HCT116 (cell line): ENCODE results near the gene RPL7A. TPM values are rescaled to one million over a fixed set of nuclear protein-coding genes. Genes with fewer than 3 reads are reported as not detected.

Experiments
- ATAC-seq: fragments of 200-7000 bp; cut with Tn5 transposase; 2 replicates; pipeline ENCODE4 v1.9.1; 2020; ENCODE audit warnings: mild to moderate bottlenecking, moderate library complexity
- BruUV-seq: library from RNA; stranded (reverse); fragments of 400-500 nt; replicated peaks from 2 replicates; lab custom pipeline; 2021; lab: Mats Ljungman, UMichigan
- CTCF ChIA-PET: fragments of 300-600 bp; sonication (Branson Sonifier 250); formaldehyde crosslinking; loops from one replicate; lab custom pipeline; 2021; ENCODE audit warnings: antibody characterized with exemption; lab: Charles Lee
- POLR2A ChIA-PET: fragments of 300-600, 350-600 bp; sonication (Branson Sonifier 250); formaldehyde crosslinking; loops from one replicate; lab custom pipeline; 2021; ENCODE audit warnings: antibody characterized with exemption; lab: Charles Lee
- RAD21 ChIA-PET, 2 experiments: fragments of 300-600 bp; sonication (Branson Sonifier 250); formaldehyde crosslinking; loops; one replicate each; lab custom pipeline; 2023; ENCODE audit warnings: low total read pairs in 2 of 2; ENCODE audit not compliant: uncharacterized antibody in 2 of 2, unreplicated experiment in 2 of 2, low non-redundant PET in 1 of 2; lab: Charles Lee
- DNase-seq: peaks from one replicate; pipeline ENCODE4 v3.0.0-alpha.2; 2010; ENCODE audit warnings: low read depth, low spot score
- H2AFZ ChIP-seq: fragments of 200-600 bp; shearing (Covaris generic), sonication (generic); 2 replicates; pipeline ENCODE4 v1.6.1; 2017; ENCODE audit warnings: low read depth, mixed run types, mixed read lengths, antibody characterized with exemption, low read length; ENCODE audit not compliant: poor library complexity, severe bottlenecking
- H3K27ac ChIP-seq: 2 replicates; pipeline ENCODE4 v1.5.1; 2012; ENCODE audit warnings: low read depth, low read length
- H3K27me3 ChIP-seq: fragments of 200-600 bp; sonication (generic); 2 replicates; pipeline ENCODE4 v1.6.1; 2016; ENCODE audit warnings: mixed run types, low read length, mixed read lengths; ENCODE audit not compliant: insufficient read depth
- H3K36me3 ChIP-seq, 2 experiments: fragments of 200-500 bp in 1 of 2; fragments of 200-600 bp in 1 of 2; sonication (Bioruptor generic) in 1 of 2; sonication (generic) in 1 of 2; 2 replicates each; pipeline versions ENCODE4 v1.5.1 to v1.6.1; 2014 to 2016; ENCODE audit warnings: low read length in 2 of 2, inconsistent platforms in 1 of 2, mixed read lengths in 1 of 2, mixed run types in 1 of 2; ENCODE audit not compliant: insufficient read depth in 2 of 2, control insufficient read depth in 1 of 2
- H3K4me1 ChIP-seq, 2 experiments: fragments of 200-600 bp in 1 of 2; sonication (generic) in 1 of 2; 2 replicates each; pipeline versions ENCODE4 v1.5.1 to v1.6.1; 2012 to 2017; ENCODE audit warnings: low read length in 2 of 2, inconsistent platforms in 1 of 2, mild to moderate bottlenecking in 1 of 2, mixed read lengths in 1 of 2, mixed run types in 1 of 2, moderate library complexity in 1 of 2; ENCODE audit not compliant: insufficient read depth in 2 of 2, control insufficient read depth in 1 of 2
- H3K4me2 ChIP-seq: fragments of 200-600 bp; sonication (generic); 2 replicates; pipeline ENCODE4 v1.6.1; 2017; ENCODE audit warnings: mixed run types, low read length, mixed read lengths
- H3K4me3 ChIP-seq, 2 experiments: fragments of 200-600 bp in 1 of 2; sonication (generic) in 1 of 2; replicated peaks in 1 of 2; 2 replicates each; pipeline ENCODE4 v1.5.1; 2011 to 2016; ENCODE audit warnings: low read length in 2 of 2, control low read depth in 1 of 2, low read depth in 1 of 2, mild to moderate bottlenecking in 1 of 2, mixed read lengths in 1 of 2, mixed run types in 1 of 2
- H3K79me2 ChIP-seq: fragments of 200-600 bp; sonication (generic); 2 replicates; pipeline ENCODE4 v1.6.1; 2017; ENCODE audit warnings: mild to moderate bottlenecking, mixed run types, low read length, moderate library complexity, mixed read lengths; ENCODE audit not compliant: insufficient read depth
- H3K9ac ChIP-seq: fragments of 200-600 bp; sonication (generic); 2 replicates; pipeline ENCODE4 v1.6.1; 2016; ENCODE audit warnings: low read length, mixed read lengths
- H3K9me2 ChIP-seq: fragments of 200-600 bp; sonication (generic), shearing (Covaris generic); 2 replicates; pipeline ENCODE4 v1.6.1; 2017; ENCODE audit warnings: mixed run types, mild to moderate bottlenecking, moderate library complexity; ENCODE audit not compliant: insufficient read depth
- H3K9me3 ChIP-seq, 2 experiments: fragments of 200-500 bp in 1 of 2; fragments of 200-600 bp in 1 of 2; sonication (Bioruptor generic) in 1 of 2; sonication (generic) in 1 of 2; 2 replicates each; pipeline ENCODE4 v1.6.1; 2014 to 2017; ENCODE audit warnings: low read length in 2 of 2, mixed read lengths in 2 of 2, inconsistent platforms in 1 of 2, low read depth in 1 of 2, mild to moderate bottlenecking in 1 of 2, mixed run types in 1 of 2, moderate library complexity in 1 of 2; ENCODE audit not compliant: control insufficient read depth in 1 of 2, insufficient read depth in 1 of 2
- H4K20me1 ChIP-seq: fragments of 200-600 bp; sonication (generic), shearing (Covaris generic); 2 replicates; pipeline ENCODE4 v1.6.1; 2017; ENCODE audit warnings: mixed run types, mild to moderate bottlenecking, moderate library complexity; ENCODE audit not compliant: insufficient read depth
- CBX3 ChIP-seq: IDR thresholded peaks from 2 replicates; pipeline ENCODE4 v1.6.1; 2012; ENCODE audit warnings: low read depth
- CEBPB ChIP-seq: IDR thresholded peaks from 2 replicates; pipeline ENCODE4 v1.6.1; 2012; ENCODE audit warnings: low read depth
- EGR1 ChIP-seq: IDR thresholded peaks from 2 replicates; pipeline ENCODE4 v1.6.1; 2012; ENCODE audit warnings: low read depth
- ELF1 ChIP-seq: IDR thresholded peaks from 2 replicates; pipeline ENCODE4 v1.6.1; 2012; ENCODE audit warnings: low read depth, borderline replicate concordance
- JUND ChIP-seq: IDR thresholded peaks from 2 replicates; pipeline ENCODE4 v1.6.1; 2012
- MAX ChIP-seq: IDR thresholded peaks from 2 replicates; pipeline ENCODE4 v1.6.1; 2012
- POLR2A ChIP-seq: IDR thresholded peaks from 2 replicates; pipeline ENCODE4 v1.7.0; 2011; ENCODE audit warnings: borderline replicate concordance; ENCODE audit not compliant: insufficient read depth, insufficient read length; ENCODE audit errors: extremely low read depth
- POLR2AphosphoS5 ChIP-seq: IDR thresholded peaks from 2 replicates; pipeline ENCODE4 v1.6.1; 2011; ENCODE audit warnings: mild to moderate bottlenecking, low read depth, low read length, moderate library complexity
- RAD21 ChIP-seq: IDR thresholded peaks from 2 replicates; pipeline ENCODE4 v1.6.1; 2012; ENCODE audit warnings: low read depth, mild to moderate bottlenecking
- SIN3A ChIP-seq: IDR thresholded peaks from 2 replicates; pipeline ENCODE4 v1.6.1; 2012; ENCODE audit warnings: low read depth
- SRF ChIP-seq: IDR thresholded peaks from 2 replicates; pipeline ENCODE4 v1.6.1; 2012; ENCODE audit warnings: low read depth
- YY1 ChIP-seq: IDR thresholded peaks from 2 replicates; pipeline ENCODE4 v1.6.1; 2011; ENCODE audit warnings: low read length, low read depth, moderate library complexity, mild to moderate bottlenecking; ENCODE audit not compliant: insufficient replicate concordance; ENCODE audit errors: extremely low read depth
- ZBTB33 ChIP-seq: IDR thresholded peaks from 2 replicates; pipeline ENCODE4 v1.6.1; 2011; ENCODE audit warnings: mild to moderate bottlenecking, low read length, moderate library complexity; ENCODE audit not compliant: insufficient replicate concordance; ENCODE audit errors: extremely low read depth
- ZFX ChIP-seq: fragments of 450-650 bp; IDR thresholded peaks from 2 replicates; pipeline ENCODE4 v1.6.1; 2017
- ZNF274 ChIP-seq: fragments of 200-500 bp; sonication (Bioruptor generic); IDR thresholded peaks from 2 replicates; pipeline ENCODE4 v1.6.1; 2014; ENCODE audit warnings: mild to moderate bottlenecking, low read depth, low read length, inconsistent platforms
- intact Hi-C: fragments of 100-400 bp; cut with micrococcal nuclease; formaldehyde crosslinking; loops from 2 replicates; pipeline ENCODE4 v1.10.0; 2022
- total RNA-seq: library from RNA; stranded (reverse); gene quantifications from one replicate; pipeline ENCODE4 v1.2.1, GENCODE V29; 2021; ENCODE audit not compliant: unreplicated experiment

Gene RPL7A
- total RNA-seq, 1 experiment from 2014 or later = 2,837 TPM

GRCh38 chr9:133344979-133345378 lies 3.0 kb upstream of the RPL7A start:
- POLR2A ChIA-PET = no interaction called here
- TF ChIP-seq ZBTB33 (no peak), SIN3A (no peak), YY1 (no peak), ZFX (no peak)
- Histone ChIP-seq H3K4me2 (no peak overlapping the region), H3K79me2 (peaks cover 46% of the 10 kb centered on the region), H3K27me3 (no peaks in the 10 kb centered on the region), H3K9me2 (no peaks in the 10 kb centered on the region), H3K9me3 (no peaks in the 10 kb centered on the region), H4K20me1 (no peaks in the 10 kb centered on the region), H3K4me1 (peaks cover 12 to 20% of the 10 kb centered on the region in 2 experiments; a peak in 3 of 4 replicates), H3K4me3 (no peak overlapping the region), H3K9ac (no peak overlapping the region), H2AFZ (no peak overlapping the region), H3K27ac (no peak overlapping the region), H3K36me3 (peaks cover 39 to 58% of the 10 kb centered on the region in 2 experiments)
- ATAC-seq (no peak), DNase-seq (no peak)
- no TSS peak for BruUV-seq
- RAD21 ChIA-PET = no interaction called here
- intact Hi-C loops = no loop called here
- CTCF ChIA-PET = no interaction called here

GRCh38 chr9:133345596-133345995 lies 2.4 kb upstream of the RPL7A start:
- Histone ChIP-seq H3K9ac (no peak overlapping the region), H3K4me3 (no peak overlapping the region), H3K79me2 (peaks cover 51% of the 10 kb centered on the region), H4K20me1 (no peaks in the 10 kb centered on the region), H3K9me2 (no peaks in the 10 kb centered on the region), H3K4me2 (no peak overlapping the region), H3K4me1 (peaks cover 12 to 22% of the 10 kb centered on the region in 2 experiments; a peak in 3 of 4 replicates), H3K9me3 (no peaks in the 10 kb centered on the region), H2AFZ (no peak overlapping the region), H3K27me3 (no peaks in the 10 kb centered on the region), H3K36me3 (peaks cover 39 to 58% of the 10 kb centered on the region in 2 experiments), H3K27ac (no peak overlapping the region)
- ChIA-PET POLR2A (no interaction called here), RAD21 (no interaction called here), CTCF (no interaction called here)
- BruUV-seq = no TSS peak
- TF ChIP-seq SIN3A = no peak
- TF ChIP-seq MAX = no peak
- TF ChIP-seq JUND = no peak
- no peak for TF ChIP-seq CBX3
- no peak for TF ChIP-seq SRF
- no peak for TF ChIP-seq POLR2AphosphoS5
- TF ChIP-seq ELF1 = no peak
- TF ChIP-seq CEBPB = no peak
- no peak for TF ChIP-seq POLR2A
- TF ChIP-seq RAD21 = no peak
- TF ChIP-seq ZNF274 = no peak
- no peak for TF ChIP-seq EGR1
- TF ChIP-seq ZFX = no peak
- TF ChIP-seq YY1 = no peak
- ATAC-seq = no peak
- no peak for DNase-seq
- intact Hi-C loops = no loop called here
